MV-4-11 (cell line): ENCODE measurements around the gene CARNS1.
A peak's percentile ranks its signal among the peaks of the same experiment; 100 is the strongest.

Experiments used
- DNase-seq: peaks from one replicate; lab custom pipeline; 2025; lab: John Stamatoyannopoulos, UW

The CARNS1 gene

GRCh38 chr11:67441098-67441563 is 25.7 kb downstream of the CARNS1 start:
- DNase-seq: no peak

GRCh38 chr11:67441731-67442351 is 26.4 kb downstream of the CARNS1 start:
- DNase-seq: no peak

DNA sequence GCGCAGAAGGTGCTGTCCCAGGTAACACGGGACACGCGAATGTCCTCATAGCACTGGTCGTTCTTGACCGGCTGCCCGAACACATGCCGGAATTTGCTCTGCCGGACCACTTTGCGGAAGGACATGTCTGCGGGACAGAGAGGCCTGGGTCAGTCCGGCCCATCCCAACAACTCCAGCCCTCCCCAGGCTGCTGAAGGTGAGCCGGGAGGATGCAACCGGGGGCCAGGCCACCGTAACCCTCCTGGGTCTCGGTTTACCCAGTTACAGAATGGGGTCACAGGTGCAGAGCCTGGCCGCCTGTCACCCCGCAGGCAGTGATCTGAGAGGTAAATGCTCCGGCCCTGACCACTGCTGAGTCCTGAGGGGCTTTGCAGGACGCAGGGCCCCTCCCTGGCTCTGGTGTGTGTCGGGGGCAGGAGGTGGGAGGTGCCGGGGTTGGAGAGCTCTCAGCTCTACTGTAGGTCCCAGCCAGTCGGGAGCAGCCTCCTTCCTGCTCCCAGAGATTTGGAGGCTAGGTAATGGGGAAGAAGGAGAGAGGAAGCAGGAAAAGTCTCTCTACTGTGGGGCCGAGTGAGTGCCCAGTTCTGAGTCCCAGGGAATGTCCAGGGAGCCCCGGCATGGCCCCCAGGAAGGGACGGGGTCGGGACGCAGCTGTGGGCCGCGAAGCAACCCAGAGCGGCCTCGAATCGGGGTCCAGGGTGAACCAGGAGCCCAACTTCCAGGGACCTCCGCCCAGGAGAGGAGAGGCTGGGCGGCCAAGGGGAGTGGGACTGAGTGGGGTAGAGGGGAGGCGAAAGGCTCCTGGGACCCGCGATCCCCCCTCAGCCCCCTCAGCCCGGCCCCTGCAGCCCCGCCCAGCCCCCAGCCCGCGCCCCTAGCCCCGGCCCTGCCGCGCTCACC is 27.3 kb downstream of the CARNS1 start:
- no peak for DNase-seq

- no peak for DNase-seq
Measured at GRCh38 chr11:67445515-67445914, 30.0 kb downstream of the CARNS1 start.

- no peak for DNase-seq
Measured at GRCh38 chr11:67448220-67448609, 32.7 kb downstream of the CARNS1 start.

DNA sequence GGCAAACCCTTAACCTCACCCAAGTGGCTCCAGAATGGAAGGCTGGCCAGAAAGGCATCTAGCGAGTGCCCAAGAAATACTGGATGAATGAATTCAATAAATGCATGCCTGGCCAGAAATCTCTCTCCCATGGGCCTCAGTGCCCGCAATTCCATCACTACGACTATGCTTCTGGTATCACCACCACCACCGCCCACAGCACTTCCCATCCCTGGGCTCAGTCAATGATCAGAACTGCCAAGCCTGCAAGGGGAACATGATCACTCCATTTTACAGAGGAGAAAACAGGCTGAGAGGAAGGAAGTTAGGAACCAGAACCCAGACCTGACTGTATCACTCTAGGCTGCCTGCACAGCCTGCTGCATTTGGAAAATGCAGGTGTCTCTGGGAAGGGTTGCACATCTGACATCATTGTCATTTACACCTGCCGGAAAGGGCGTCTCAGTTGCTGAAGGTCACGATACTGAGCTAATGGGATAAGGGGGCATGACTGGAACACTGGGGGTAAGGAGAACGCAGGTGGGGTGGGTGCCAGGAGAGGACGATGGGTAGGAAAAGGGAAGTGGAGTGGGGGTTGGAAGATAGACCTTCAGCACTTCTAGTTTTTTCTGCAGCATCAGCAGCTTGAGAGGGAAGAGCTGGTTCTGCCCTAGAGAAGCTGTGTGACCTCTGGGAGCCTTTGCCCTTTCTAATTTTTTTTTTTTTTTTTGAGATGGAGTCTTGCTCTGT is 33.8 kb downstream of the CARNS1 start:
- no peak for DNase-seq

- no peak for DNase-seq
Measured at GRCh38 chr11:67450796-67451657, 35.5 kb downstream of the CARNS1 start.

DNA sequence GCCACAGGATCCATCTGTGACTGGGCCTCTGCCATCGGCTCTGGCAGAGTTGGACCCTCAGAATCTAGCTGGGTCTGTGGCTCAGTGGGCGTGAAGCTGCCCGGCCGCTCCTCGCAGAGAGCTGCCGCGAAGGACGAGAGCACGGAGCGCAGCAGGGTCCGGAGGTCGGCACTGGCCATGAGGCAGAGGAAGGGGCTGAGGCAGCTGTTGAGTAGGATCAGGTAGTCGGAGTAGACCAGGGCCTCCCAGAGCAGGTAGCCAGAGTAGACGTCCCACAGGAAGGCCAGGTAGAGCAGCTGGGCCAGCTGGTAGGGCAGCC is 36.1 kb downstream of the CARNS1 start:
- no peak for DNase-seq

GRCh38 chr11:67452141-67452952 is 36.9 kb downstream of the CARNS1 start, which contains the start of gene GPR152:
Gene GPR152, minus strand, starts transcription at chr11:67452729. Its CDS starts 5 bp downstream, at chr11:67452724.
- no peak for DNase-seq

- no peak for DNase-seq
Measured at GRCh38 chr11:67453816-67454732, 38.6 kb downstream of the CARNS1 start.

DNA sequence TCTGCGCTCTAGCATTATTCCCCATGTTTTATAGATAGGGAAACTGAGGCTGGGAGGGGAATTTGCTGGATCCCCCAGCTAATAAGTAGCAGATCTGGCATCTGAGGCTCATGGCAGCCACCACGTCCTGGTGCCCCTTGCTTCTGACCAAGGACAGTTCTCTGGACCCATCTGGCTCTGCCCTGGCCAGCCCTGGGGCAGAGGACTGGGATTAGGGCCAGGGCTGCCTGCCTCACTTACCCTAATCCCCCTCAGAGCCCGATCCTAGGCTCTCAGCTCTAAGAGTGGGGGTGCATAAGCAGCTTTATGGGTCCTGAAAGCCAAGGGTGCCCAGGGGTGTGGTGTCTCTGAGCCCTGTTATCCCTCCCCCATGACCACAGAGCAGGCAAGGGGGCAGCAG is 39.6 kb downstream of the CARNS1 start, which contains the start of gene CABP4:
TSS of gene CABP4 (plus strand) at position 301 of the 400 bp plus-strand sequence. CDS start at position 371, 70 bp downstream.
- DNase-seq: no peak

DNA sequence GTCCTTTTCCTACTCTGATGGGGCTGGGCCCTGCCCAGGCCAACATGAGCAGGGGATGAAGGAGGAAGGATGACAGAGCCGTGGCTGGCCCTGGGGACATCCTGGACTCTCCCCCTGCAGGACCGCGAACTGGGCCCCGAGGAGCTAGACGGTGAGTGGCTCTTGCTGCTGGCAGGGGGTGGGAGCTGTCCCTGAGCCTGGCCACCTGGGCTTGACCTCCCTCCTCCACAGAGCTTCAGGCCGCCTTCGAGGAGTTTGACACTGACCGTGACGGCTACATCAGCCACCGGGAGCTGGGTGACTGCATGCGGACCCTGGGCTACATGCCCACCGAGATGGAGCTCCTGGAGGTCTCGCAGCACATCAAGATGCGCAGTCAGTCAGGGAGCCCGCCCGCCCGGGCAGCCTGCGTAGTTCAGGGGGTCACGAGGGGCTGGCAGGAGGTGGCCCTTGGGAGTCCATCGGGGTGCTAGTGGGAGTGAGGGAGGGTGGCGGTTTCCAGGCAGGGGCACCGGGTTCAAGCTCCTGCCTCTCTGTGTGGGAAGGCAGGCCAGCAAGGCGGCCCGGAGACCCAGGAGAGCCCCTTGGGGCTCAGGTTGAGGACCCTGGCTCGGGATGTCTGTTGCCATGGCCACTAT is 40.7 kb downstream of the CARNS1 start:
- DNase-seq: no peak

DNA sequence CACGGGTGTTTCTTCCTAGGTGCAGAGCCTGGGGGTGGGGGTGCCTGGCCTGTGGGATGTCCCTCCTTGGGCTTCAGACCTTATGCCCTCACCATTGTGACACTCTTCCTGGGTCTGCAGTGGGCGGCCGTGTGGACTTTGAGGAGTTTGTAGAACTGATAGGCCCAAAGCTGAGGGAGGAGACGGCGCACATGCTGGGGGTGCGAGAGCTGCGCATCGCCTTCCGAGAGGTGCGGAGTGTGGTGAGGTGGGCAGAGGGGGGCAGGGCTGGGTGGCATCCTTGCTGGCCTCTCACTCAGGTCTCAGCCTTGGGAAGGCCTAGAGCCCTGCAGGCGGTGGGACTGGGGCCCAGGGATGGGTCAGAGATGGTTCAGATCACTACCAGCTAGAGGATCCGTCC is 42.0 kb downstream of the CARNS1 start:
- no peak for DNase-seq

DNA sequence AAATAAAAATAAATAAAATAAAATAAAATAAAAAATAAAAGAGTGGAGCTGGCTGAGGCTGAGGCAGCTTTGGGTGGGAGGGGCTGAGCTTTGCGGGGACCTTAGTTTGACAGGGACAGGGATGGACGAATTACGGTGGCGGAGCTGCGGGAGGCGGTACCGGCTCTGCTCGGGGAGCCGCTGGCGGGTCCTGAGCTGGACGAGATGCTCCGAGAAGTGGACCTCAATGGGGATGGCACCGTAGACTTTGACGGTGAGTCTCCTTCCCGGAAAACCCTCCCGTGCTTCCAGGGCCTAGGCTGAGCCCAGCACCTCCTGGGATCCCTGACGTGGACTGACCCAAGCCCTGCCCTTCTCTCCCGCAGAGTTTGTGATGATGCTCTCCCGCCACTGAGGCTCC is 42.8 kb downstream of the CARNS1 start:
- no peak for DNase-seq

- DNase-seq: no peak
Measured at GRCh38 chr11:67463186-67463585, 47.7 kb downstream of the CARNS1 start.

DNA sequence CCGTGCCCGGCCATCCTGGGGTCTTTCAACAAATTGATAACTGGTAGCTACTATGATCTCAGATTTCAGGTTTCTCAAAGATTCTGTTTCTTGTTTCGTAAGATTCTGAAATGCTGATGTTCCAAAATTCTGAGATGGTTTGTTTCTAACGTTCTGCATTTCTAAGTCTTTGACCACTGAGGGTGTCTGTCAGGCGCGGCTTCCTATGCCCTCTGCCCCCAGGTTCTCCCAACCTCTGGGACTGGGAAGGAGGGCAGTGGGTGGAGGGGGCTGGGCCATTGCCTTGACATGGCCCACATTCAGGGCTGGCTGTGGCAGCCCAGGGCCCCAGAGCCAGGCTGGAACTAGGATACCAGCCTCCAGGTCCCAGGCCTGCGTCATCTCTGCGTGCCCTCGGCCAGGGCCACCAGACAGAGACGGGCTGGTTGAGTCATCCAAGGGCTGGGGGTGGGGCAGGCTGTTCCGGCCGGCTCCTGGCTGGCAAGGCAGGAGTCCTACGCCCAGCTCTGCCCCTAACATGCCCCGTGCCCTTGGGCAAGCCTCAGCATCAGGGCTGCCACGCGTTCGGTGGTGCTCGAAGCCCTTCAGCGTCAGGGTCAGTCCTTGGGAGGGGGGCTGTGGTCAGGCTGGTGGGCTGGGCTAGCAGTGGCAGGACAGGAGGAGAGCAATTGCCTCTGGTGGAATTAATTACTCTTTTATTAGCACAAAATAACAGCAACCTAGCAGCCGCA is 48.4 kb downstream of the CARNS1 start:
- DNase-seq: peak; percentile 87

DNA sequence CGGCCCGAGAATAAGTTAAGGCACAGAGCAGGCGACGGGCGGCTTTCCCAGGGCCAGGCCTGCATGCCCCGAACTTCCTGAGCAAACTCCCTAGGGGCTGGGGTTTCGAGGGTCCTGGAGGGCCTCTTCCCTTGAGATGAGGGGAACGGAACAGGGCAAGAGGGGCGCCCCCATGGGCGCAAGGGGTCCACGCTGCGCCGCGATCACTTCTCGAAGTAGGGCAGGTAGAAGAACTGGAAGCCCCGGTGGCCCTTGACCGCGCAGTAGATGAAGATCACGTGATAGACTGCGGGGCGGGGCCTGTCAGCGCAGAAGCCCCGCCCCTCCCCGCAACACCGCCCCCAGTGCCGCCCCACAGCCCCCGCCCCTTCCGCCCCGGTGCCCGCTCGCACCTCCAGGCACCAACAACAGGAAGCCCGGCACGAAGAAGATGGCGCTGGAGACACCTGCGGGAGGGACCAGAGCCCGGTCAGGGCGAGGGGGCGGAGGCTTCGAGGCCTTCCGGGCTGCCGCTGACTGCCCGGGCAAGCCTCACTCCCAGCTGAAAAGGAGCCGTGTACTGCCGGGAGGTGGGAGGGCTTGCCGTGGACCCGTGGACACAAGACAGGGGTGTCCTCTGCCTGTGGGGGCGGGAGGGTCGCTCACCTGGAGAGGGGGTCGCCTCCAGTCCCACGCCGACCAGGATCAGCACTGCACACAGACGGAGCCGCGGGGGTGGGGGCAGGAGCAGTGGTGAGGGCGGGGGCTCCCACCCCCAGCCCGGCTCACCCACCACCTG is 49.1 kb downstream of the CARNS1 start:
- DNase-seq: peak; percentile 76

- DNase-seq: no peak
Measured at GRCh38 chr11:67465189-67465510, 49.7 kb downstream of the CARNS1 start.
